ENCODE measurements around the gene VMP1. TPM values are rescaled to one million over a fixed set of nuclear protein-coding genes. Genes with fewer than 3 reads are reported as not detected.
"Not testable (repeated sequence)": the region's sequence is repeated elsewhere in the genome, so short reads cannot be mapped to it uniquely, and the experiment has no call there.

Gene VMP1
- total RNA-seq, 1 donor = 460 TPM

DNA sequence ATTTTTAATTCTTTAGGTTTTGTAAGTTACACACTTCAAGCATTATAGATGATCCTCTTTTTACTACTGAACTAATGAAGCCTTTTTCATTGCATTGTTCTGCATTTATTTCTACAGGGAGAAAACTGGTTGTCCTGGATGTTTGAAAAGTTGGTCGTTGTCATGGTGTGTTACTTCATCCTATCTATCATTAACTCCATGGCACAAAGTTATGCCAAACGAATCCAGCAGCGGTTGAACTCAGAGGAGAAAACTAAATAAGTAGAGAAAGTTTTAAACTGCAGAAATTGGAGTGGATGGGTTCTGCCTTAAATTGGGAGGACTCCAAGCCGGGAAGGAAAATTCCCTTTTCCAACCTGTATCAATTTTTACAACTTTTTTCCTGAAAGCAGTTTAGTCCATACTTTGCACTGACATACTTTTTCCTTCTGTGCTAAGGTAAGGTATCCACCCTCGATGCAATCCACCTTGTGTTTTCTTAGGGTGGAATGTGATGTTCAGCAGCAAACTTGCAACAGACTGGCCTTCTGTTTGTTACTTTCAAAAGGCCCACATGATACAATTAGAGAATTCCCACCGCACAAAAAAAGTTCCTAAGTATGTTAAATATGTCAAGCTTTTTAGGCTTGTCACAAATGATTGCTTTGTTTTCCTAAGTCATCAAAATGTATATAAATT lies 132.3 kb downstream of the VMP1 start:
- H3K4me1 ChIP-seq (ENCODE audit: insufficient read depth, low read length) = peaks cover 27% of the 10 kb centered on the region
- H3K9me3 ChIP-seq (ENCODE audit: low read depth, low read length) = no peaks in the 10 kb centered on the region
- peak overlapping the region; percentile 96 for H3K4me3 ChIP-seq (ENCODE audit: low read length)
- H3K27me3 ChIP-seq (ENCODE audit: insufficient read depth, low read length) = no peaks in the 10 kb centered on the region

DNA sequence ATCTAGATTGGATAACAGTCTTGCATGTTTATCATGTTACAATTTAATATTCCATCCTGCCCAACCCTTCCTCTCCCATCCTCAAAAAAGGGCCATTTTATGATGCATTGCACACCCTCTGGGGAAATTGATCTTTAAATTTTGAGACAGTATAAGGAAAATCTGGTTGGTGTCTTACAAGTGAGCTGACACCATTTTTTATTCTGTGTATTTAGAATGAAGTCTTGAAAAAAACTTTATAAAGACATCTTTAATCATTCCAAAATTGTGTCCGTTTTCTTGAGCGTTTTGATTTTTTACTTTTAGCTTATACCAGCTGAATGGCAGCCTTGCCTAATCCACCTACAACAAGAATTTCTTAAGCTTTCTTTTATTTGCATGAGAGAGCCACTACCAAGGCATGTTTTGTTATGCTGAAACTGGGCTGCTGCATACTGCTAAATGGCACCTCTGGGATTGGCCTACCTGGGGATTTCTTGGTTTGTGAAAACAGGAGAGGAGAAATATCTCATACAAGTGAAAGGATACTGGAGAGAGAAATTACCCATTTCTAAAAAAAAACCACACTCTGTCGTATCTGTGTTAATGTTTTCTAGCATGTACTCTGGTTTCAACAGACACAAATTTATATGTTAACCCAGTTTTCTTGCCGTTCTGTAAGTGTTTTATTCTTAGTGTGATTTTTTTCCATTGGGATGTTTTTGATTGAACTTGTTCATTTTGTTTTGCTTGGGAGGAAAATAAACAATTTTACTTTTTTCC lies 133.1 kb downstream of the VMP1 start:
- H3K4me3 ChIP-seq (ENCODE audit: low read length) = peak overlapping the region; percentile 96
- no peaks in the 10 kb centered on the region for H3K9me3 ChIP-seq (ENCODE audit: low read depth, low read length)
- peaks cover 33% of the 10 kb centered on the region for H3K4me1 ChIP-seq (ENCODE audit: insufficient read depth, low read length)
- H3K27me3 ChIP-seq (ENCODE audit: insufficient read depth, low read length) = no peaks in the 10 kb centered on the region

DNA sequence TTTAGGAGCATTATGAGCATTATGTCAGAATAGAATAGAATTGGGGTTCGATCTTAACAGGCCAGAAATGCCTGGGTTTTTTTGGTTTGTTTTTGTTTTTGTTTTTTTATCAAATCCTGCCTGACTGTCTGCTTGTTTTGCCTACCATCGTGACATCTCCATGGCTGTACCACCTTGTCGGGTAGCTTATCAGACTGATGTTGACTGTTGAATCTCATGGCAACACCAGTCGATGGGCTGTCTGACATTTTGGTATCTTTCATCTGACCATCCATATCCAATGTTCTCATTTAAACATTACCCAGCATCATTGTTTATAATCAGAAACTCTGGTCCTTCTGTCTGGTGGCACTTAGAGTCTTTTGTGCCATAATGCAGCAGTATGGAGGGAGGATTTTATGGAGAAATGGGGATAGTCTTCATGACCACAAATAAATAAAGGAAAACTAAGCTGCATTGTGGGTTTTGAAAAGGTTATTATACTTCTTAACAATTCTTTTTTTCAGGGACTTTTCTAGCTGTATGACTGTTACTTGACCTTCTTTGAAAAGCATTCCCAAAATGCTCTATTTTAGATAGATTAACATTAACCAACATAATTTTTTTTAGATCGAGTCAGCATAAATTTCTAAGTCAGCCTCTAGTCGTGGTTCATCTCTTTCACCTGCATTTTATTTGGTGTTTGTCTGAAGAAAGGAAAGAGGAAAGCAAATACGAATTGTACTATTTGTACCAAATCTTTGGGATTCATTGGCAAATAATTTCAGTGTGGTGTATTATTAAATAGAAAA lies 133.8 kb downstream of the VMP1 start:
- H3K9me3 ChIP-seq (ENCODE audit: low read depth, low read length); H3K27me3 ChIP-seq (ENCODE audit: insufficient read depth, low read length): not testable (repeated sequence)
- Histone ChIP-seq H3K4me3 (ENCODE audit: low read length) (peak overlapping the region; percentile 96), H3K4me1 (ENCODE audit: insufficient read depth, low read length) (peaks cover 38% of the 10 kb centered on the region)

DNA sequence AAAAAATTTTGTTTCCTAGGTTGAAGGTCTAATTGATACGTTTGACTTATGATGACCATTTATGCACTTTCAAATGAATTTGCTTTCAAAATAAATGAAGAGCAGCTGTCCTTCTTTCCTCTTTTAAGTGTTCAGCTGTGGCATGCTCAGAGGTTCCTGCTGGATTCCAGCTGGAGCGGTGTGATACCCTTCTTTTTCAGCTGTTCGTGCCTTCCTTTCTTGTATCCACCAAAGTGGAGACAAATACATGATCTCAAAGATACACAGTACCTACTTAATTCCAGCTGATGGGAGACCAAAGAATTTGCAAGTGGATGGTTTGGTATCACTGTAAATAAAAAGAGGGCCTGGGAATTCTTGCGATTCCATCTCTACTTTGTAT lies 134.4 kb downstream of the VMP1 start:
- not testable (repeated sequence) for H3K27me3 ChIP-seq (ENCODE audit: insufficient read depth, low read length)
- H3K4me1 ChIP-seq (ENCODE audit: insufficient read depth, low read length) = peaks cover 38% of the 10 kb centered on the region
- H3K4me3 ChIP-seq (ENCODE audit: low read length) = peak overlapping the region; percentile 96

DNA sequence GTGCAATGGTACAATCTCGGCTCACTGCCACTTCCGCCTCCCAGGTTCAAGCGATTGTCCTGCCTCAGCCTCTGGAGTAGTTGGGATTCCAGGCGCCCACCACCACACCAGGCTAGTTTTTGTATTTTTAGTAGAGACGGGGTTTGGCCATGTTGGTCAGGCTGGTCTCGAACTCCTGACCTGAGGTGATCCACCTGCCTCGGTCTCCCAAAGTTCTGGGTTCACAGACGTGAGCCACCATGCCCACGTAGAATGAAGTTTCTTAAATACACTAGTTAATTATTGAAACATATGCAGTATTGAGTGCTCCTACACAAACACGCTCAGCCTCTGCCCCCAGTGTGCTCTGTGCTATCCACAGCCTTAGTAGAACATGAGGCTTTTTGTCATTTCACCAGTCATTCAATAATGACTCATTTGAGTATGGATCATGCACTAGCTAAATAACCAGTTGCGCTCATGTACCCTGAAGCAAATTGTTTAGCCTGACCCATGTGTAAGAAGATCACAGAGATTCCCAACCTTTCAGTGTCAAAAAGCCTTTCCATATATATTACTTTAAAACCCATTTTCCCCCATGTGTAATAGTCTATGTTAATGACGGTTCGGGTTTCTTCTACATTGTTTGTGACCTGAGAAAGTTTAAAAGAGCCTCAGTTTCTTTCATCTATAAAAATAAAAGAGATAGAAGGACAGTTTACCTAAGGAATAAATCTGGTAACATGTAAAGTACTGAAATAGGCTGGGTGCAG lies 135.6 kb downstream of the VMP1 start:
- peaks cover 45% of the 10 kb centered on the region for H3K4me1 ChIP-seq (ENCODE audit: insufficient read depth, low read length)
- no peaks in the 10 kb centered on the region for H3K9me3 ChIP-seq (ENCODE audit: low read depth, low read length)
- H3K27me3 ChIP-seq (ENCODE audit: insufficient read depth, low read length) = no peaks in the 10 kb centered on the region
- no peak overlapping the region for H3K4me3 ChIP-seq (ENCODE audit: low read length)

More for the DNA sequence above, 134.4 kb downstream of the VMP1 start:
- not testable (repeated sequence) for H3K9me3 ChIP-seq (ENCODE audit: low read depth, low read length)

DNA sequence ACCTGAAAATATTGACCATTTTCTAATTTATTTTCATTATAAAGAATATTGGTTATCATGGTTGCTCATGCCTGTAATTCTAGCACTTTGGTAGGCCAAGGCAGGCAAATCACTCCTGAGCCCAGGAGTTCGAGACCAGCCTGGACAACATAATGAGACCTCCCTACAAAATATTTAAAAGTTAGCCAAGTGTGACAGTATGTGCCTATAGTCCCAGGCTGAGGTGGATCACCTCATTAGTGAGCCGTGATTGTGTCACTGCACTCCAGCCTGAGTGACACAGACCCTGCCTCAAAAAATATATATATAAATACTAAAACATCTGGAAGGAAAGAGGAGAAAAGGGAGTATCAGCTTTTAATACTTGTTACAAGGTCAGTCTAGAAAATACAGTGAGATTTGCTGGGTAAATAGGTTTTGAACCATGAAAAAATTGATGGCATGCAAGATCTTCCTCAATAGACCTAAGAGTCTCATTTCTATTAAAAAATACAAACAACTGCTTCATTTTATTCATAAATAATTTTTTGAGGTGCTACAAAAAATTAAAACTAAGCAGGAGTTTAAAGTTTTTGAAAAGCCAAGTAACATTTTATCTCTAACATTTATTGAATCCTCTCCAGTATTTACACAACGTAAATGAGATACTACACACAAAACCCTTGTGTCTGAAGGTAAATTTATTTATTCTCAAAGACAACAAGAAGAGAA lies 137.6 kb downstream of the VMP1 start:
- Histone ChIP-seq H3K9me3 (ENCODE audit: low read depth, low read length) (no peaks in the 10 kb centered on the region), H3K4me3 (ENCODE audit: low read length) (no peak overlapping the region), H3K27me3 (ENCODE audit: insufficient read depth, low read length) (no peaks in the 10 kb centered on the region), H3K4me1 (ENCODE audit: insufficient read depth, low read length) (peaks cover 65% of the 10 kb centered on the region)

DNA sequence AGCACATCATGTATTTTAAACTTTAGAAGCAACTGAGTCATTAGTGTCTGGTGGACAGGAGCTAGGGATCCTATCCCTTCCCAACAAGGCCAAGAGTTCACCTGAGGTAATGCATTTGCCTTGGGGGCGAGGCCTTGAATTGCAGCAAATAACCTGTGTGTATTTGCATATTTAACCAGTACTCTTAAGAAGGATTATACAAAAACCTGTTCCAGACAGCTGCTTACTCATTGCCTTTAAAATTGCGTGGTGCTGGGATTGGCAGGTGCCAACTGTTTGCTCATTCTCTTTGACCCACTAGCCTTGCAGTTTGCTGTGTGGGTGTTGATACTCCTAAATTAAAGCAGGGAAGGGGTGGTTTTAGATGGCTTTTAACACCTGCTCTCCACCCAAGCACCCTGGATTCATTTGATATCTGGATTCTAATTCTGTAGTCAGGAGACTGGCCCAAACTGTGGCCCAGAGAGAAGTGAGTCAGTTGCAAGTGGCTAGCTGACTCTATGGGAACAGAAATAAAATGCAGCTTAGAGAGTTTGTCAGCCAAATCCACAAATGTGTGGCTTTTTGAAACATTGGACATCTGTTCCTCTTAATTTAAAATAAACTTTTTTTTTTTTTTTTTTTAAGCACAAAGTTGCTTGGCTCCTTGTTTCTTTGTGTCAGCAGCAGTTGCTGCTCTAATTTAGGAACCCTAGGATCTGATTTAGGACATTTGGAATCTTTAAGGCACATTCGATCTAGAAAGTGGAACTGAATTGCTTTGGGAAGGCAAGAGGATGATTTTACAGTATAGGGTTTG lies 138.3 kb downstream of the VMP1 start:
- no peaks in the 10 kb centered on the region for H3K9me3 ChIP-seq (ENCODE audit: low read depth, low read length)
- H3K27me3 ChIP-seq (ENCODE audit: insufficient read depth, low read length) = no peaks in the 10 kb centered on the region
- peaks cover 69% of the 10 kb centered on the region for H3K4me1 ChIP-seq (ENCODE audit: insufficient read depth, low read length)
- H3K4me3 ChIP-seq (ENCODE audit: low read length) = no peak overlapping the region

DNA sequence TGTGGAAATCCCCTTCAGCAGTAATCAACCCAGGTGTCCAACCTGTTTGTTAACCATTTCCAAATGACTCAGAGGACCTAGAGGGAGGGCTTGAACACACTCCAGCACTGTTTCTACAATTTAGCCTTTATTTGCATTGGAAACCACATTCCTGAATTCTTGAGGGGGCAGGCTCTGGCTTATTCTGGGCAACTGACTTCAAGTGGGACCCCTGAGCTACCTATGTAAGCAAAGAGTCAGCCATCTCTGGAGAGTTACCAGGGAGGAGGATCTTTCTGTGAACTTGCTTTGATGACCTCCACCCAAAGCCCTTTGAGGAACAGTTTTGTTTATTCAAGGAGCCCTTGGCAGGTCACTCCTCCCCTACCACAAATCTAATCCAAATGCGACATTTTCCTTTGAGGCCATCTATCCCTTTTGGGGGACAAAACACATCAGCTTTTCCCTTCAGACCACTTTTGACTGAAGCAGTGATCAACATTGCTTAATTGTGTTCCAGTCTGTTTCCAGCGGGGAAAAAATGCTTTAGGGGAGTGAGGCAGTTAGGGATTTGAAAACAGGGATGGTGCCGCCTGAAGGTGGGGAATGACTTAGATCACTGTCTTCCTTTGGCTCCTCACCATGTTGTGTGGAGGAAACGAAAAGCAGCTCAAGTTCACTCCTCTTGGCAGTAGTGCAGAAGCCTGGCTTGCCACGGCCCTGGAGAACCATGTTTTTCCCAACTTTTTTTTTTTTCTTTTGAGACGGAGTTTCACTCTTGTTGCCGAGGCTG lies 139.1 kb downstream of the VMP1 start:
- Histone ChIP-seq H3K4me3 (ENCODE audit: low read length) (no peak overlapping the region), H3K27me3 (ENCODE audit: insufficient read depth, low read length) (no peaks in the 10 kb centered on the region), H3K9me3 (ENCODE audit: low read depth, low read length) (no peaks in the 10 kb centered on the region), H3K4me1 (ENCODE audit: insufficient read depth, low read length) (peaks cover 76% of the 10 kb centered on the region)

DNA sequence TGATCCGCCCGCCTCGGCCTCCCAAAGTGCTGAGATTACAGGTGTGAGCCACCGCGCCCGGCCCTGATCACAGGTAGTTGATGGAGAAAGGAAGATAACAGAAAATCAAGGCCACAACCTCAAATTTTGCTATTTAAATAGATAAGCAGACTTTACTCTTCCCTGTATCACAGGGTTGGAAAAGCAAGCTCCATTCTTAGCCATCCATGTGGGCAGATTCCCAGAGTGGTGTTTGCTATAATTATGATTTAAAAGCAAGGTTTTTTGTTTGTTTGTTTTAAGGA lies 140.9 kb downstream of the VMP1 start:
- Histone ChIP-seq H3K4me1 (ENCODE audit: insufficient read depth, low read length) (peaks cover 92% of the 10 kb centered on the region), H3K9me3 (ENCODE audit: low read depth, low read length) (no peaks in the 10 kb centered on the region), H3K4me3 (ENCODE audit: low read length) (no peak overlapping the region), H3K27me3 (ENCODE audit: insufficient read depth, low read length) (no peaks in the 10 kb centered on the region)

DNA sequence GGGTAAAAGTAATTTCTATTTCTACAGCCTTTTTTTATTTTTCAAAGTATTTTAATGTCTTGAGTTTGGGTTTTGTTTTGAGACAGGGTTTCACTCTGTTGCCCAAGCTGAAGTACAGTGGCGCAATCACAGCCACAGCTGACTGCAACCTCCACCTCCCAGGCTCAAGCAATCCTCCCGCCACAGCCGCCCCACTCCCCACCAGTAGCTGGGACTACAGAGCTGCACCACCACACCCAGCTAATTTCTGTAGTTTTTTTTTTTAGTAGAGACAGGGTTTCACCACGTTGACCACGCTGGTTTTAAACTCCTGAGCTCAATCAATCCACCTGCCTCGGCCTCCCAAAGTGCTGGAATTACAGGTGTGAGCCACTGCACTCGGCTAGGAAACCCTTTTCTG lies 141.3 kb downstream of the VMP1 start:
- H3K4me3 ChIP-seq (ENCODE audit: low read length) = no peak overlapping the region
- no peaks in the 10 kb centered on the region for H3K27me3 ChIP-seq (ENCODE audit: insufficient read depth, low read length)
- H3K9me3 ChIP-seq (ENCODE audit: low read depth, low read length) = no peaks in the 10 kb centered on the region
- peaks cover 93% of the 10 kb centered on the region for H3K4me1 ChIP-seq (ENCODE audit: insufficient read depth, low read length)

DNA sequence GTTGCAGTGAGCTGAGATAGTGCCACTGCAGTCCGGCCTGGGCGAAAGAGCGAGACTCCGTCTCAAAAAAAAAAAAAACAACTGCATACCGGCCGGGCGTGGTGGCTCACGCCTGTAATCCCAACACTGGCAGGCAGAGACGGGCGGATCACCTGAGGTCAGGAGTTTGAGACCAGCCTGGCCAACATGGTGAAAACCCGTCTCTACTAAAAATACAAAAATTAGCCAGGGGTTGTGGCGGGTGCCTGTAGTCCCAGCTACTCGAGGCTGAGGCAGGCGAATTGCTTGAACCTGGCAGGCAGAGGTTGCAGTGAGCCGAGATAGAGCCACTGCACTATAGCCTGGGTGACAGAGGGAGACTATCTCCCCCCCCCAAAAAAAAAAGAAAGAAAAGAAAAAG lies 142.9 kb downstream of the VMP1 start:
- not testable (repeated sequence) for H3K4me3 ChIP-seq (ENCODE audit: low read length); H3K27me3 ChIP-seq (ENCODE audit: insufficient read depth, low read length); H3K9me3 ChIP-seq (ENCODE audit: low read depth, low read length)
- peaks cover 83% of the 10 kb centered on the region for H3K4me1 ChIP-seq (ENCODE audit: insufficient read depth, low read length)

DNA sequence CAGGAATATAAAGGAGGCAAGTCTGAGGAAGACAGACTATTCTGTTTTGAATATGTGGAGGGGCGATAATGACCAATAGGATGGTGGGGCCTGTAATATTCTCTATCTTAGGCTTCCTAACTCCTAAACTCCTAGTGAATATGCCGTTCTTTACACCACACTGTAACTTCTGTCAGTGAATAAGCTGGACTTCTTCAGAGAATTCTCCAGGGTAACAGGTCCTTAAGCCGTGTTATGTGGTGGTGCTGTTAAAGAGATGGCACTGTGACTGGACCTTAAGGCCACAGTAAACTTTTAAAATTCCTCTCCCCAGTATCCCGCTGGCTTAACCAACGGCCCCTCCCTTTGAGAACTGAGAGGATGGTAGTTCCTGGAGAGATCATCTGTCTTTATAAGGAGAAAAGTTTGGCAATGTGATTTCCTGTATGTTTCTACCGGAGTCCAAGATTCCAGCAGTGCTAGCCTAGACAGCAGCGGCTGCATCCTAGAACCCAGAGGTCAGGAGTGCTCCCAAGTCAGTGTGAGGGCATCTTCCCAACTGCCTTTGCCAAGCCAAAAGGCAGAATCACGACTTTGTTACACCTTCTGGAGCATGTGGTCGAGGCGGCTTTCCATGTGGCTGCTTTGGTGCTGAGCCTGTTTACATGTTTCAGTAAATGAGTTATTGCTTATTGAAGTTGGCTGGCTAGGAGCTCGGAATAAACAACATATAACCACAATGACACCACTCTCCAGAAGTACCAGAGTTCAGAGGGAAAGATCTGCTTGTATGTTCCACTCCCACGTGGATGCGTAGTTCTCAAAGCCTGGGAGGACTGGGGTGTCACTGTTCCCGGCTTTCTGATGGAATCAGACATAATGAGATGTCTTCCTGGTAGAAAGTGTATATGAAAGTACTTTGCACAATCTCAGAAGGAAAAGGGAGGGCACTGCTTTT lies 144.3 kb downstream of the VMP1 start:
- Histone ChIP-seq H3K9me3 (ENCODE audit: low read depth, low read length) (no peaks in the 10 kb centered on the region), H3K4me1 (ENCODE audit: insufficient read depth, low read length) (peaks cover 82% of the 10 kb centered on the region), H3K27me3 (ENCODE audit: insufficient read depth, low read length) (no peaks in the 10 kb centered on the region), H3K4me3 (ENCODE audit: low read length) (no peak overlapping the region)

DNA sequence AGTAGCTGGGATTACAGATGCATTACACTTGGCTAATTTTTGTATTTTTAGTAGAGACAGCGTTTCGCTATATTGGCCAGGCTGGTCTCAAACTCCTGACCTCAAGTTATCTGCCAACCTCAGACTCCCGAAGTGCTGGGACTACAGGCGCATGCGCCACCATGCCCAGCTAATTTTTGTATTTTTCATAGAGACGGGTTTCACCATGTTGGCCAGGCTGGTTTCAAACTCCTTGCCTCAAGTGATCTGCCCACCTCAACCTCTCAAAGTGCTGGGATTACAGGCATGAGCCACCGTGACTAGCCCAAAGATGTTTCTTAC lies 145.4 kb downstream of the VMP1 start:
- H3K27me3 ChIP-seq (ENCODE audit: insufficient read depth, low read length); H3K4me3 ChIP-seq (ENCODE audit: low read length); H3K9me3 ChIP-seq (ENCODE audit: low read depth, low read length): not testable (repeated sequence)
- peaks cover 71% of the 10 kb centered on the region for H3K4me1 ChIP-seq (ENCODE audit: insufficient read depth, low read length)
